Measurements from ENCODE around the gene TRIM66.

Gene TRIM66

GRCh38 chr11:8658321-8659057, 24.0 kb downstream of the TRIM66 start:
- DNase-seq (ENCODE audit: low read depth in 2 of 2), result no peak

- DNase-seq (ENCODE audit: low read depth in 2 of 2), result no peak
Measured at GRCh38 chr11:8656291-8656690, 26.2 kb downstream of the TRIM66 start.

- no peak for DNase-seq (ENCODE audit: low read depth in 2 of 2)
Measured at GRCh38 chr11:8654503-8654902, 28.0 kb downstream of the TRIM66 start.

- no peak for DNase-seq (ENCODE audit: low read depth in 2 of 2)
Measured at GRCh38 chr11:8652140-8652539, 30.3 kb downstream of the TRIM66 start.

GRCh38 chr11:8650401-8650990, 32.0 kb downstream of the TRIM66 start:
- no peak for DNase-seq (ENCODE audit: low read depth in 2 of 2)

DNA sequence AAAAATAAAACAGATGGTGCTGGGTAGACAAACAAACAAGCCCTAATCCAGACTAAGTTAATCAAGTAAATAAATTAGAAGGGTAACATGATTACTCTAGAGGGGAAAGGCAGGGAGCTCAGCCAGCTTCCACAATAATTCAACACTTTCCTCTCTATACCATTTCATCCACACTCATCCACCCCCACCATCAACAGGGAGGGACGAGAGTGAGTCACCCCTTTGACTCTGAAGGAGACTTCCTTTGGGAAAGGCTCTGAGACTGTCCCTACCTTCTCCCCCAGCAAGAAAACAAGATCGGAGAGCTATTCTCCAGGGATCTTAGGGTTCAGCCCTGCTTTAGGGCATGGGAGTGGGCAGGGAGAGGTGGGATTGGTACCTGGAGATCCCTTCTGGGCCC, 33.1 kb downstream of the TRIM66 start:
- no peak for DNase-seq (ENCODE audit: low read depth in 2 of 2)

- no peak for DNase-seq (ENCODE audit: low read depth in 2 of 2)
Measured at GRCh38 chr11:8646873-8647272, 35.6 kb downstream of the TRIM66 start.

- DNase-seq (ENCODE audit: low read depth in 2 of 2), result no peak
Measured at GRCh38 chr11:8642196-8642841, 40.1 kb downstream of the TRIM66 start.

DNA sequence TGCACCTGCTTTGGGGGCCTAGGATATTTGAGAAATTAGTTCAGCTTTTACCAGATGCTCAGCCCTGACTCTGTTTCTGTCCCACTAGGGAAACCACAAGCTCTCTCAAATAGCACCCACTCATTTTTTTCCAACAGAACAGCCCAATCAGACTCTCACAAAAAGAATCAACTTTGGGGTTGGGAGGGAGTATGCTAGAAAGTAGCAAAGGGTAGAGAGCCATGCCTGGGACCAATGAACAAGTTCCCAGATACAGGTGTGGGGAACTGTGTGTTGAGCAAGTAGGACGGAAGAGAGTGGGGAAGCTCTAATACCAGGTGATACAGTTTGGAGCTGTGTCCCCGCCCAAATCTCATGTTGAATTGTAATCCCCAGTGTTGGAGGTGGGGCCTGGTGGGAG, 41.1 kb downstream of the TRIM66 start:
- no peak for DNase-seq (ENCODE audit: low read depth in 2 of 2)

DNA sequence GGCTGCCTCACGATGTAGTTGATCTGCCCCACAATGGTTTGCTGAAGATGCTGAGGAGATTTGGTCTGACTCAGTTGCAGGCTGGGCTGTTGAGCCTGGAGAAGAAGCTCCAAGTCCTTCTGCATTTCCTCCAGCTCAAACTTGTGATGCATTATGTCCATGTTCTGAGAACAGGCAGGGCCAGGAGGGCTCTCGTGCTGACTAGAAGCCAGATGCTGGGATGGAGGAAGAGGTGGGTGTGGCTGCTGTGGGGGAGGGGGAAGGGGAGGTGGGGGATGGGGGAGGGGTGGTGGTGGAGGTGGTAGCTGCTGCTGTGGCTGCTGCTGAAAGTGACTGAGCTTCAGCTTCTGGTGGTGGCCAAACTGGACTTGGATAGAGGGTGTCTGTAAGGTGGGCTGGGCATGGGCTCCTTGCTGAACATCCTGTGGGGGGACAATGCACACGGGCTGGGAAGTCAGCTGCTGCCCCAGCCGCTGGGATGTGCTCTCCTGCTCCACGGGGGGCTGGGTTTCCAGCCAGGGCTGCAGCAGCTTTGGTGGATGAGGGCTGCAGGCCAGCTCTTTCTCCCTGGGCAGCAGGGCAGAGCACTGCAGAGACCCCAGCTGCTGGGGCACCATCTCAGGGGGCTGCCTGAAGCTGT, 42.1 kb downstream of the TRIM66 start:
- no peak for DNase-seq (ENCODE audit: low read depth in 2 of 2)

GRCh38 chr11:8639655-8640054, 42.8 kb downstream of the TRIM66 start:
- no peak for DNase-seq (ENCODE audit: low read depth in 2 of 2)

DNA sequence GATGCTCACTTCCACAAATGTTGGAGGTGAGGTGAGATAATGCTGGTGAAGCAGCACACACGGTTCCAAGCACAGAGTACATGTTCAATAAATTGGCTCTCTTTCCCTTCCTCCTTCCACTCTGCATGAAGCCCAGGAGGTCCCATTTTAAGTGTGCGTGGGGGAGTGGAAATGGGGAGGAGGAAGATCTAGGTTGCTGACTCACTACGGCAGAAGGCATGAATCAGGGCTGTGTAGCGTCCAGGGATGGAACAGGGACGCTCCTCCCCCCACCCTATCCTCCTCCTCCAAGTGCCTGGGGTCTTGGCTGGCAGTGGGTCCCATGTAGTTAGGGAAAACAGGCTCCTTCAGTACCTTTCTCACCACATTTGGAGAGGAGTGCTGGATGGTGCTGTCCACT, 44.2 kb downstream of the TRIM66 start:
- no peak for DNase-seq (ENCODE audit: low read depth in 2 of 2)

DNA sequence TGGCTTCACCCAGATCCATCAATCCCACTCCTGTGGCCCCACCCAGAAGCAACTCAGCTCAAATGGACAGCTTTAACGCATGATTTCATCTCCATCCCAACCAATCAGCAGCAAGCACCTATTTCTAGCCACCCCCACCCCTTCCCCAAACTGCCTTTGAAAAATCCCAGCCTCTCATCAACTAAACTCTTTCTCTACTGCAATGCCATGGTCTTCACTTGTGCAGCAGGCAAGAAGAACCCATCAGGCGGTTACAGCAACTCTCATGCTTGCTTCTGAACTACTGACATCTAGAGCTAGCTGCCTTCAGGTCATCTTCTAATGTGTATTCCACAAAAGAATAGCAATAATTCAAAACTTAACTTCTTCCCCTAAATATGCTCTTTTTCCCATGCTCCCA, 46.3 kb downstream of the TRIM66 start:
- no peak for DNase-seq (ENCODE audit: low read depth in 2 of 2)

- no peak for DNase-seq (ENCODE audit: low read depth in 2 of 2)
Measured at GRCh38 chr11:8634498-8634897, 48.0 kb downstream of the TRIM66 start.

- DNase-seq (ENCODE audit: low read depth in 2 of 2), result no peak
Measured at GRCh38 chr11:8631395-8632118, 50.9 kb downstream of the TRIM66 start.

DNA sequence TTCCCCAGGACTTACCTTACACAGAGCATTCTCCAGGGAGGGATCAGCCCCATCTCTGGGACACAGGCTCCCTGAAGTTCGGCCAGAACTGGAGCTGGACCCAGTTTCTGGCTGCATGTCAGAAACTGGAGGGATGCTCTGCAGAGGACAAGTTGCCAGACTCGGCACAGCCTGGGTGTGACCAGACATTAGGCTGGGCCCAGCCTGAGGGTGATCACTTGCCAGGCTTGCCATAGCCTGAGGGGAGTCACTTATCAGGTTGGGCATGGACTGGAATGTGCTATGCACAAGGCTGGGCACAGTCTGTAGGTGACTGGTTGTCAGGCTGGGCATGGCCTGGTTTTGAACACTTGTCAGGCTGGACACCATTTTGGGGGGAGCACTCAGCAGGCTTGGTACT, 57.8 kb downstream of the TRIM66 start:
- DNase-seq (ENCODE audit: low read depth in 2 of 2), result no peak

DNA sequence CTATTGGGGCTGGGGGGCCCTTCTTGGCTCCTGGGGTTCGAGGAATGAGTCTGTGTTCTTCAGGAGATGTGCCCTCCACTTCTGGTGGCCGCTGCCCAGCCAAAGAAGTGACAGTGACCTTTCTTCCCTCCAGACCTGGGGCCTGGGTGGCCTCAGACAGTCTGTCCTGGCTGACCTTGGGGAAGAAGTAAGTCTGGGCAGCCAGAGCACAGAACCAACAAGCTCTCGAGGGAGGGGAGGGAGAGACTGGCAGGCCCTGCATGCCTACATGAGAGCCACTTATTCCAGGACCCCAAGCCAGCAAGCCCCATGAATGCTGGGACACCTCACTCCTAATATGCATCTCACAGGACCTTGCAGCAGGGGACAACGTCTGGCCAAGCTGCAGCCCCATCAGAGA, 61.3 kb downstream of the TRIM66 start:
- DNase-seq (ENCODE audit: low read depth in 2 of 2), result no peak

GRCh38 chr11:8617063-8617462, 65.4 kb downstream of the TRIM66 start:
- DNase-seq (ENCODE audit: low read depth in 2 of 2), result no peak

DNA sequence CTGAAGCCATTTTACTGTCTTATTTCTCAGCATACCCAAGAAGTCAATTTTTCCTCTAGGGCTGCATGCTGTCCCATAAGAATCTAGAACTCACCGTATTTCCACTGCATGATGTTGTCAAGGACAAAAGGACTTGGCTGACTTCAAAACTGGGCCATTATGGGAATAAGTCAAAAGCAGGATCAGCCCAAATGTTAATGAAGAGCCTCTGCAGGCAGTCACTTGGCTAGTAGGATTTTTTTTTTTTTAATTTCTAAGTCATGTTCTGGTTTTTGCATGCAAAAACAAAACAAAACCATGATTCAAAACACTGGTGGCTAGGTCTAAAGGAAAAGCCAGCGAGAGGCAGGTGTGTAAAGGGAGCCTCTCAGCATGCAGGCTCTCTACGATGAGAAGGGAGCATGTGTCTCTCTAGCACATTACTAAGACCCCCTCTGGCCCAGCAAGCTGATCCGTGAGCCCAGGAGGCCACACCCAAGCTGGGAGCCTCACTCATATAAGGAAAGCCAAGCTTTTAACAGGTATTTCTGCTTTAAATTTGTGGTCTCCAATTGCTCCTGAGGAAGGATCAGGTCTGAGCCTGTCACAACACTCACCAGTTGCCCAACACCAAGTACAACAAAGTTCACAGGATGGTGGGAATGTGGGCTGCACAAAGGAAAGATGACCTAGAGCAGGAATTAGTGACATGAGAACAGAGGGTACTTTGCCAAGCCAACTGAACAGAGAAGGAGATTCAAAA, 67.0 kb downstream of the TRIM66 start:
- DNase-seq (ENCODE audit: low read depth in 2 of 2), result no peak

- DNase-seq (ENCODE audit: low read depth in 2 of 2), result no peak
Measured at GRCh38 chr11:8614497-8614896, 68.0 kb downstream of the TRIM66 start.

GRCh38 chr11:8613036-8613435, 69.4 kb downstream of the TRIM66 start:
- DNase-seq (ENCODE audit: low read depth in 2 of 2), result no peak

Data from stimulated activated CD4-positive, alpha-beta T cell treated with anti-CD3 and anti-CD28 coated beads, Interleukin-12 subunit alpha, Interleukin-12 subunit beta, amount 100 ng/mL, for 24 hours (primary cell).